Stomach smooth muscle (tissue), 2 donors: ENCODE results near the gene EDN2.

Experiments used
- H3K27ac ChIP-seq: one replicate; pipeline ENCODE4 v1.7.0; 2013; ENCODE audit warnings: mild to moderate bottlenecking, low read length, inconsistent platforms
- H3K27me3 ChIP-seq, 2 donors: one replicate each; pipeline ENCODE4 v1.7.0; 2013; ENCODE audit warnings: low read length in 2 of 2; ENCODE audit not compliant: insufficient read depth in 2 of 2, control insufficient read depth in 1 of 2
- H3K36me3 ChIP-seq, 2 donors: one replicate each; pipeline ENCODE4 v1.7.0; 2013; ENCODE audit warnings: low read length in 2 of 2; ENCODE audit not compliant: control insufficient read depth in 2 of 2, insufficient read depth in 2 of 2
- H3K4me1 ChIP-seq: one replicate; pipeline ENCODE4 v1.7.0; 2013; ENCODE audit warnings: low read length; ENCODE audit not compliant: control insufficient read depth, insufficient read depth
- H3K4me3 ChIP-seq, 2 donors: one replicate each; pipeline ENCODE4 v1.7.0; 2013; ENCODE audit warnings: low read length in 2 of 2
- H3K9ac ChIP-seq, 2 donors: one replicate each; pipeline ENCODE4 v1.7.0; 2013; ENCODE audit warnings: low read length in 2 of 2, mild to moderate bottlenecking in 1 of 2
- H3K9me3 ChIP-seq, 2 donors: one replicate each; pipeline ENCODE4 v1.7.0; 2013; ENCODE audit warnings: low read length in 2 of 2; ENCODE audit not compliant: control insufficient read depth in 2 of 2
- donor health status: healthy.
- donor health status: Pancreatic carcinoma.

EDN2 gene

GRCh38 chr1:41516168-41517061, 31.9 kb upstream of the EDN2 start:
- Histone ChIP-seq H3K27me3 (no peaks in the 10 kb centered on the region), H3K4me1 (peaks cover 17% of the 10 kb centered on the region), H3K9me3 (no peaks in the 10 kb centered on the region), H3K27ac (no peak overlapping the region), H3K36me3 (no peaks in the 10 kb centered on the region), H3K4me3 (peak overlapping the region; percentile 72 to 82), H3K9ac (peak overlapping the region; percentile 58 to 72)

GRCh38 chr1:41515778-41516167, 31.3 kb upstream of the EDN2 start:
- Histone ChIP-seq H3K9ac (no peak overlapping the region), H3K27me3 (no peaks in the 10 kb centered on the region), H3K4me3 (peak overlapping the region in 1 of 2 donors; percentile 72), H3K36me3 (peaks cover 0 to 1% of the 10 kb centered on the region in 2 donors), H3K9me3 (no peaks in the 10 kb centered on the region), H3K27ac (no peak overlapping the region), H3K4me1 (peaks cover 17% of the 10 kb centered on the region)

- Histone ChIP-seq H3K36me3 (peaks cover 0 to 2% of the 10 kb centered on the region in 2 donors), H3K27ac (no peak overlapping the region), H3K27me3 (no peaks in the 10 kb centered on the region), H3K4me1 (peaks cover 17% of the 10 kb centered on the region), H3K4me3 (no peak overlapping the region), H3K9ac (no peak overlapping the region), H3K9me3 (no peaks in the 10 kb centered on the region)
These were observed 30.7 kb upstream of the EDN2 start for GRCh38 chr1:41515131-41515678.

DNA sequence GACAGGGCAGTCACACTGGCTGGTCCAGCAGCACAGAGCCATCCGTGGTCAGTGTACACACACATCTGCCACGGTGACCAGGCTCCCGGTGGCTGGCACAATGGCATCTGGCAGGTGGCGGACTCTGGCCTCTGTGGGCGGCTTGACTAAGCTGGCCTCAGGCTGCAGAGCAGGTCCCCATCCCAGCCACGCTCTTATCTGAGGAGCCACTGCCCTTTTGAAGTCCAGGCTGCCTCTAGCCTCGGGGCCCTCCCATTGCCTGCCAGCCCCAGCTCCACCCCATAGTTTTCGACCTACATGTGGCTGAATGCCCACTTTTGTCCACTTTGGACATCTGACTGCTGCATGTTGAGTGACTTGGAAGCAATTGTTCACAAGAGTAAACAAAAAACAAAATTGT, 29.9 kb upstream of the EDN2 start:
- H3K9me3 ChIP-seq, result no peaks in the 10 kb centered on the region

DNA sequence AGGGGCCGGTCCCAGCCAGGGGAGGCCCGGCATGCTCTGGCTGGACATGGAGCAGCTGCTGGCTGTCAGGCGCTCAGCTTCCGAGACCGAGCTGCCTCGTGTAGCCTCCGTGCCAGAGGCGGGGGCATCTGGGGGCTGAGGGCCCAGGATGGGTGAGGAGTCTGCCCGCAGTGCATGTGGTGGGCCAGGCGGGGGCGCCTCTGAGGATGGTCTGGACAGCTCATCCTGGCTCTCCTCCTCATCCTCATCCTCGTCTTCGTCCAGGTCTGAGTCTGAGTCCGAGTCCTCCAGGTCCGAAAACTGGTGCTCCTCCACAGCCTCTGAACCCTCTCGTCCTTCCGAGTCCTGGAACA, 28.9 kb upstream of the EDN2 start:
- Histone ChIP-seq H3K36me3 (peaks cover 0 to 2% of the 10 kb centered on the region in 2 donors), H3K27ac (no peak overlapping the region), H3K4me3 (no peak overlapping the region), H3K9me3 (no peaks in the 10 kb centered on the region), H3K9ac (no peak overlapping the region), H3K27me3 (no peaks in the 10 kb centered on the region), H3K4me1 (peaks cover 17% of the 10 kb centered on the region)

More for the DNA sequence above, 29.9 kb upstream of the EDN2 start:
- peaks cover 17% of the 10 kb centered on the region for H3K4me1 ChIP-seq
- H3K4me3 ChIP-seq, result no peak overlapping the region
- no peak overlapping the region for H3K9ac ChIP-seq
- H3K27me3 ChIP-seq, result no peaks in the 10 kb centered on the region
- H3K36me3 ChIP-seq, result peaks cover 0 to 2% of the 10 kb centered on the region in 2 donors
- no peak overlapping the region for H3K27ac ChIP-seq

GRCh38 chr1:41512701-41513382, 28.4 kb upstream of the EDN2 start:
- Histone ChIP-seq H3K9me3 (no peaks in the 10 kb centered on the region), H3K27me3 (no peaks in the 10 kb centered on the region), H3K4me1 (peaks cover 17% of the 10 kb centered on the region), H3K27ac (no peak overlapping the region), H3K4me3 (no peak overlapping the region), H3K9ac (no peak overlapping the region), H3K36me3 (peaks cover 0 to 2% of the 10 kb centered on the region in 2 donors)

GRCh38 chr1:41511239-41511540, 26.7 kb upstream of the EDN2 start:
- peaks cover 0 to 2% of the 10 kb centered on the region in 2 donors for H3K36me3 ChIP-seq
- H3K4me3 ChIP-seq, result no peak overlapping the region
- H3K27ac ChIP-seq, result no peak overlapping the region
- H3K4me1 ChIP-seq, result peaks cover 7% of the 10 kb centered on the region
- H3K9ac ChIP-seq, result no peak overlapping the region
- H3K27me3 ChIP-seq, result no peaks in the 10 kb centered on the region
- H3K9me3 ChIP-seq, result no peaks in the 10 kb centered on the region

DNA sequence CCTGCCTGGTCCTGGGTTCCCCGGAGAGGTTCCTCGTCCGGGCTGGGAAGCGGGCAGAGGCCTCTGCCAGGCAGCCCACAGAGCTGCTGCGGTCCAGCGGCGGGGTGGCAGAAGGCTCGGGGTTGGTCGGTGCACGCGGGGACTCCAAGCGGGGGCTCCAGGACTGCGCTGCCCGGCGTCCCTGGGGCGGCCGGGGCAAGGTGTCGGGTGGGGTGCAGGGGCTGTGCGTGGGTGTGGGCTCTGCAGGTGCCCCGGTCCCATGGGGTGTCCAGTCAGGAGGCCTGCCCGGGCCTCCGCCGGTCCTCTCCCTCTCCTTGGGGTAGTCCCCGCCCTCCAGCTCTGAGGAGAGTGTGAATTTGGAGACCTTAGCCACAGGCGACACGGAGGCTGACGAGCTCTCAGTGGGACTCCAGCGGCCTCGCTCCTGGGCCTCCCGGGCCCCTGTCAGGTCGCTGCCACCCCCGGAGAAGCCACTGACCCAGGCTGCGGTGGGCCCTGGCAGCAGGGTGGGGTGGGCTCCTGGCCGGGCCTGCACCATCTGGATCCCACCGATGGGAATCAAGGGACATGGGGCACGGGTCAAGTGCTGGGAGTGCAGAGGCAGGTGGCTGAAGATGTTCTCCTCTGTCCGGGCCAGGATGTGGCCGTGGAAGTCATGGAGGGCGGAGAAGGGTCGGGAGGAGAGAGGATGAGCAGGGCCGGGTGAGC, 26.2 kb upstream of the EDN2 start:
- H3K4me1 ChIP-seq, result peaks cover 3% of the 10 kb centered on the region
- no peak overlapping the region for H3K4me3 ChIP-seq
- no peaks in the 10 kb centered on the region for H3K9me3 ChIP-seq
- H3K27me3 ChIP-seq, result no peaks in the 10 kb centered on the region
- H3K27ac ChIP-seq, result no peak overlapping the region
- H3K9ac ChIP-seq, result no peak overlapping the region
- peaks cover 0 to 2% of the 10 kb centered on the region in 2 donors for H3K36me3 ChIP-seq

DNA sequence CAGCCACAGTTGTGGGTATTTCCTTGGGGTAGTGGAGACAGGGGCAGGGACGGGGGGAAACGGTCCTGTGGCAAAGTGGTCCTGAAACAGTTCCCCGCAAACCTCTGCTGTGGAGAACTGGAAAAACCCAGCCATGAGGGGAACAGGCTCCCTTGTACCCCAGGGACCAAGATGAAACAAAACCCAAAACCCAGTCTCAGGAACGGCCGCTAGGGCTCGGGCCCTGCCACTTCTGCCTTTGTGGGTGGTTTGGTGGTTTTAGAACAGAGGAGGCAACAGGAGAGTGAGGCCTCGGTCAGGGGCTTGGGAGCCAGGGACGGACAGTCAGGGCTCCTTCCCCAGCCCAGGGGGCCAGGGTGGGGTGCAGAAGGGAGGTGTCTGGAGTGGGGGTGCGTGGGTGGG, 24.8 kb upstream of the EDN2 start:
- Histone ChIP-seq H3K27me3 (no peaks in the 10 kb centered on the region), H3K4me3 (no peak overlapping the region), H3K27ac (no peak overlapping the region), H3K9ac (no peak overlapping the region), H3K4me1 (no peaks in the 10 kb centered on the region), H3K36me3 (peaks cover 0 to 2% of the 10 kb centered on the region in 2 donors), H3K9me3 (no peaks in the 10 kb centered on the region)

DNA sequence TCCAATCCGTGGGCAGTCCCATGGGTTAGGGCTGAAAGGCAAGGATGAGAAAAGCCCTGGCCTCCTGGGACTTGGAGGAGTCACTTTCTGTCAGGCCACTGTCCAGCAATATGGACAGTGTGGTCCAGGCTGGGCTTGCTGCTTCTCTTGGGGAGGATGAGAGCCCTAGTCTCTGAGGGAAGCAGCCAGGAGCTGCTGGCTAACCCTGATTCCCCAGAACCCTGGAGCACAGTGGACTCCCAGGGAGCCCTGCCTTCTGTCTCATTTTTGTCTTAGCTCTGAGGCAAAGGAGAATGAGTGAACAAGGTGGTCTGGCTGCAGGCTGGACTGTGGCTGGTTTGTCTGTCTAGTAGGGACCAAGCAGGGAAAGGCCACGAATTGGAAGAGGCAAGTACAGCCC, 23.8 kb upstream of the EDN2 start:
- Histone ChIP-seq H3K27ac (no peak overlapping the region), H3K4me3 (no peak overlapping the region), H3K27me3 (no peaks in the 10 kb centered on the region), H3K4me1 (no peaks in the 10 kb centered on the region), H3K9me3 (no peaks in the 10 kb centered on the region), H3K9ac (no peak overlapping the region), H3K36me3 (peaks cover 0 to 2% of the 10 kb centered on the region in 2 donors)
